GM19463 (cell line): ENCODE measurements around the gene SLC16A10.
"Not testable (repeated sequence)": the region's sequence is repeated elsewhere in the genome, so short reads cannot be mapped to it uniquely, and the experiment has no call there.

ENCODE experiments used
- ATAC-seq: cut with Tn5 transposase; IDR thresholded peaks from one replicate; pipeline ENCODE4 v1.9.1; 2021; ENCODE audit warnings: mild to moderate bottlenecking, moderate library complexity; ENCODE audit not compliant: unreplicated experiment

SLC16A10 gene

DNA sequence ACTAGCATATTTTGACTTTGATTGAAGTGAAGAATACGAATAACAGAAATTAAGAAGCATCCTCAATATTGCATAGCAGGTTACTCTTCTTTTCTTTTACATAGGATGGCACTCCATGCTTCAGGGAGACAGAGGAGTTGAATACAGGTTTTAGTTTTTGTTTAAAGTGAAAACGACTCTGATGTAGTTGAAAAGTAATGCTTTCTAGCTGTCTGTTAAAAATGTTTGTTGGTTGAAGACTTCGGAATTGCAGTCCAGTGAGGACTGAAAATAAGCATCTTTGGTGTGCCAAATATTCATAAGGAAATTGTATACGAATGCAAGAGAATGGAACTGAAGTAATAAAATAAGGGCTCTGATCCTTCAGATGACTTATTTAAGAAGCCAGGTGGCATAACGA, 618 bp upstream of the SLC16A10 start:
- ATAC-seq: no peak

DNA sequence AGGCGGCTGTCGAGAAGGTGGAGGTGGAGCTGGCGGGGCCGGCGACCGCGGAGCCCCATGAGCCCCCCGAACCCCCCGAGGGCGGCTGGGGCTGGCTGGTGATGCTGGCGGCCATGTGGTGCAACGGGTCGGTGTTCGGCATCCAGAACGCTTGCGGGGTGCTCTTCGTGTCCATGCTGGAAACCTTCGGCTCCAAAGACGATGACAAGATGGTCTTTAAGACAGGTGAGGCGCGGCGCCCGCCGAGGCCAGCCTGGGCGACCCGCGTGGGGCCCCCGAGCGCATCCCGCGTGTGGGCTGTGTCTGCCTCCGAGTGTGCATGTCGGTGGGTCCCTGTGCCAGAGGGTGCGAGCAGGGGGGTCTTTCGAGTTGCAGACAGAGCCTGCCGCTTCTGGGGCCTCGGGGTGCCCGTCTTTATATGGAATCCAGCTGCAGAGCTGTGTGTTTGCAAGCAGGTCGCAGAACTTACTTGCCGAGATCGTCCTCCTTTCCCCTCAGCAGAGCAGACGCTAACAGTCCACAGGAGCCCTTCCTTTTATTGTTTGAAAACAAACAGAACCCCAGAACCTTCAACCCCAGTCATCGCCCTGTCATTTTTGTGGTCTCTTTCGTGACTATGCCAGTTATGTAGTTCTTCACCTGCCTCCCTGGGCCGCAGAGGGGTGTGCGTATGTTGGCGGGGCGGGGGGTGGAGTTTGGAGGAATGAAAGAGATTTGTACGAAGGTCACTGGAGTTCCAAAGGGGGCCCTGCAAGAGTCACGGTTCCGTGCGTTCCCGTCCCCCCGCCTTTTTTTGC, 766 bp downstream of the SLC16A10 start:
- ATAC-seq: peak; percentile 5

GRCh38 chr6:111088668-111089003, 1.3 kb downstream of the SLC16A10 start:
- ATAC-seq: no peak

DNA sequence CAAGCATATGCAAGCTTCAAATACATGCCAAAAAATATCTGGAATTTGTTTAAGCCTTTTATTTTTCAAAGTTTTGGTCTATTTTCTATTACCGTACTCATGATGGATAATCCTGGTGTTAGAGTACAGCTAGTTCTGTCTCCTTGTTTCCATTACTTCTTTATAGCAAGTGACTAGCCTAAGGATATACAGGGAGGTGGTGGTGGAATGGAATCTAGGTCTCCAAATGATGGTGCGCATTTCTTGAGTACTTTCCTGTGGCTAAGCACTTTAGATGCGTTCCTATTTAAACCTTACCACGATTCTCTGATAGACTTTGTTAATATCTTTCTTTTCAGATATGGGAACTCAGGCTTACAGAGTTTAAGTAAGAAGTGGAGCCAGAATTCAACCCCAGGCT, 3.5 kb downstream of the SLC16A10 start:
- ATAC-seq: no peak

DNA sequence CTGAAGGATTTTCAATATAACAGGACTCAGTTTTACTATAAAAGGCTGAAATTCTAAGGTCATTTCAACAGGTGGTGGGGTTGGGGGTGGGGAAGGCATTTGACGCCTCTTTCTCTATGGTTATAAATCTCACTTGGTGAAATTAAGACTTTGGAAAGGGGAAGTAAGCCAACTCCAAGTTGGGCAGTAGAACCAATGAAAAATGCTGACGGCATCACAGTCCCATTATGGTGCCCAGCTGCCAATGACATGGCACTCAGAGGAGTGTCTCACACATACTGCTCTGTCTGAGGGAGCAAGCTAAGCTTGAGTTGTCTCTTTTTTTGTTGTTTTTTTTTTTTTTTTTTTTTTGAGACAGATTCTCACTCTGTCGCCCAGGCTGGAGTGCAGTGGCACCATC, 4.7 kb downstream of the SLC16A10 start:
- ATAC-seq: no peak

DNA sequence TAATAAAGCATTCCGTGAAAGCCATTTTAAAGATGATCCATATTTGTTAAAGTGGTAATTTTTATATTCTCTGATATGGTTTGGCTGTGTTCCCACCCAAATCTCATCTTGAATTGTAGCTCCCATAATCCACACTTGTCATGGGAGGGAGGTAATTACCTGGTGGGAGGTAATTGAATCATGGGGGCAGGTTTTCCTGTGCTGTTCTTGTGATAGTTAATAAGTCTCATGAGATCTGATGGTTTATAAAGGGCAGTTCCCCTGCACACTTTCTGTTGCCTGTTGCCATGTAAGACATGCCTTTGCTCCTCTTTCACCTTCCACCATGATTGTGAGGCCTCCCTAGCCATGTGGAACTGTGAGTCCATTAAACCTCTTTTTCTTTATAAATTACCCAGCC, 8.2 kb downstream of the SLC16A10 start:
- ATAC-seq: not testable (repeated sequence)

DNA sequence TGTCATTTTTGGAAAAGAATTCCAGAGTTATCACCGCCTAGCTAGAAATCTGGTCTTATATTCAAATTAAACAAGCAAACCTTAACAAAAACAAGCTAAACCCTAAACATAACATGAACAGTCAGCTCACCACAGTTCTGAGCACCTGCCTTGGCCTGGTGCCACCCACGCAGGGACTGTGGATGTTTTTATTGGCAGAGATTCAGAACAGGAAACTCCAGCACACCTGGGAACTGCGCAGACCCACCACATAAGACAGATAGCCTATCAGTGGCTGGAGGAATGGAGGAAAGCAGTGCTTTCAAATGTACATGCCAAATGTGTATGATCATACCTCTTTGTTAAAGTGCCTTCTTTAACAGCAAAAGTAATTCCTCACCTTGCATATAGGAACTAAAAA, 8.9 kb downstream of the SLC16A10 start:
- no peak for ATAC-seq

- no peak for ATAC-seq
These were observed 11.3 kb downstream of the SLC16A10 start for GRCh38 chr6:111098597-111098996.

DNA sequence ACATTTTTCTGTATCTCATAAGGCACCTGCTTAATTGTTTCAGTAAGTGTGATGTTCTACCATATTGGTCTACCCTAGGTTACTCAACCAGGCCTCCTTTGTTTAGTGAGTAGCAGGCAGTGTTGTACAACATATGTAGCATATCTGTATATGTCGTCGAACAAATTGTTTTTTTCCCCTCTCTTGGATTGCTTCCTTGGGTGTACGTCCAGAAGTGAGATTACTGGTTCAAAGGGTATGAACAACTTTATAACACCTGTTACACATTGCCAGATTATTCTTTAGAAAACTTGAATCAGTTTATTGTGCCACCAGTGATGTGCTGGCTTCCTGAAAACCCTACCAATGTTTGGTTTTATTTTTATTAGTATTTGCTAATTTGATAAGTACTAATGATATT, 14.7 kb downstream of the SLC16A10 start:
- no peak for ATAC-seq

GRCh38 chr6:111105578-111105977, 18.3 kb downstream of the SLC16A10 start:
- ATAC-seq: no peak

DNA sequence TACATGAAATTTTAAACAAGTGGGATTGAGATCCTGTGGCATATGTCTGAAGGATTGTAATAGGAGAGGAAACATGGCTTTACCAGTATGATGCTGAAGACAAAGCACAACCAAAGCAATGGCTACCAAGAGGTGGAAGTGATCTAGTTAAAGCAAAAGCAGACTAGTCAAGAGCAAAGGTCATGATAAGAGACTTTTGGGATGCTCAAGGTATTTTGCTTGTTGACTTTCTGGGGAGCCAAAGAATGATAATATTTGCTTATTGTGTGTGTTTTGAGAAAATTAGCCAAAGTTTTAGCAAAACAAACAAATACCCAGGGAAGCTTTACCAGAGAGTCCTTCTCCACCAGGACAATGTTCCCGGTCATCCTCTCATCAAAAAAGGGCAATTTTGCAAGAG, 20.3 kb downstream of the SLC16A10 start:
- no peak for ATAC-seq

- ATAC-seq: no peak
These were observed 22.7 kb downstream of the SLC16A10 start for GRCh38 chr6:111110036-111110435.

DNA sequence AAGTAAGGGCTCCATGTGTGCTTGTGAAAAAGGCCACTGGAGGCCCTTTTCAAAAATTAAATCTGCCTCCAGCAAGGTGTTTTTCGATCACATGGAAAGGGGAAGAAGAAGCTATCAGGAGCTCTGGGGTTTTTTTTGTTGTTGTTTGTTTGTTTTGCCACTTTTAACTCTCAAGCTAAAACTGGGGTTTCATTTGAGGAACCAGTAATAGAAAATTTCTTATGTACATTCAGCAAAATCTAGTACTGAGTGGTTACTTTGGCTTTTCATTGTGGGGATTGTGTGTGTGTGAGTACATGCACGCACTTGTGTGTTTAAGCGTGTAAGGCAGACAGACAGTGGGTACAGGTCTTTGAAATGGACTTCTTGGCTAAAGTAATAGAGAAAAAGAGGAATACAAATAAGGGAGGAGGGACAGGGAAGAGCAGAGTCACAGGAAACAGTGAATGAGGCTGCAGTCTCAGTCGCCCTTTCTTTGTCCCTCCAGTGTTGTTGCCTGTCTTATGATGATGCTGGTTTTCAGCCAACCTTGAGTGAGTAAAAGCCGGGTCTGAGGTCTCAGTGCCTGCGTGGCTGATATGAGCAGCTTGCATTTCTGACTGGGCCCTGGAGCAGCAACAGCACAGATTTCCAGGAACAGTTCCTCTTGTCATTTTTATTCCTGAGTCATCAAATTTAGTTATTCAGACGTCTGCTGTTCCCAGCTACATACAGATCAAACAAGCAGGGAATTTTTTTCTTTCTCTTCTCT, 26.2 kb downstream of the SLC16A10 start:
- peak; percentile 51 for ATAC-seq

DNA sequence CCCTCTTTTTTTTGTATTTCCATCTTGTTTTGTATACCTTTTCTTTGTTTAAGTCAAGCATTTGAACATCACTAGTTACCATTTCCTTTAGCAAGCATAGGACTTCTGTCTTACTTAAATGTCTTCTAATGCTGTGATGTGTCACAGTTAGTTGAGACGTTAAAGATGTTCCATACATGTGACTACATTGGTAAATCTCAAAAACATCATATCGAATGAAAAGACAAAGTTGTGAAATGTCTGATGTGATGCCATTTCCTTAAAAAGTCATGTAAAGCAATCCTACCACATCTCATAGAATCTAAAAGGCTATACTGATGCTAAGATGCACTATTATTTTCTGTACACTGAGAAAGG, 26.8 kb downstream of the SLC16A10 start:
- ATAC-seq: no peak

DNA sequence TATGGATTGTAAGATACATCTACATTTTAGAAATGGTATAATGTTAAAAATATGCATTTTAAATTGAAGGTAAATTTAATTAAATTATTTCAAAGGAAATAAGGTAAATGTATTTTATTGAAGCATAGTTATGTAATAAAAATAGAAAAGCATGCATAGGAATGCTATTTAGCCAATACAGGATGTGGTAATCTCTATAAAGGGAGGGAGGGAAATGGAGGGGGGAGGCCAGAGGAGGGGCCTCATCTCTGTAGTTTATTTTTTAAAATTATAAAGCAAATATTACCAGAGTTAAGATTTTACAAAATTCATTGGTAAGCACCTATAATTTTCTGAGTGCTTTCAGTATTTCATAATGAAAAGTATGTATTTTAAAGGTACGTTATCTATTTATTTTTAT, 27.2 kb downstream of the SLC16A10 start:
- ATAC-seq: no peak

DNA sequence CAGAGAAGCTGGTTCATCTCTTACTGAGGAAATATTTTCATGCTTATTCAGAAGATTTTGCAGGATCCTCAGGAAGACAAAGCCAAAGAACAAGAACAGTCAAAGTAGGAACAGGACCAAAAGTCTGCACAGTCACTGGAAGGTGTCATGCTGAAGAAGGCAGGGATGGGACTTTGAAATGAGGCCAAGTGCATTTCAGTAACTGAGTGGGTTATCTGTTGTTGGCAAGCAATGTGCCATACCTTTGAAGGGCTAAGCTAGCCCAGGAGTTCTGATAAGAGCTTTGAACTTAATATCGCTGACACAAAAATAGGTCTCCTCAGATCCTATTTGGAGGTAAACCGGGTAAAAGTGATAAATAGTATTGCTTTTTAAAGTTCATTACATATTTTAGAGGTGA, 31.5 kb downstream of the SLC16A10 start:
- ATAC-seq: no peak

DNA sequence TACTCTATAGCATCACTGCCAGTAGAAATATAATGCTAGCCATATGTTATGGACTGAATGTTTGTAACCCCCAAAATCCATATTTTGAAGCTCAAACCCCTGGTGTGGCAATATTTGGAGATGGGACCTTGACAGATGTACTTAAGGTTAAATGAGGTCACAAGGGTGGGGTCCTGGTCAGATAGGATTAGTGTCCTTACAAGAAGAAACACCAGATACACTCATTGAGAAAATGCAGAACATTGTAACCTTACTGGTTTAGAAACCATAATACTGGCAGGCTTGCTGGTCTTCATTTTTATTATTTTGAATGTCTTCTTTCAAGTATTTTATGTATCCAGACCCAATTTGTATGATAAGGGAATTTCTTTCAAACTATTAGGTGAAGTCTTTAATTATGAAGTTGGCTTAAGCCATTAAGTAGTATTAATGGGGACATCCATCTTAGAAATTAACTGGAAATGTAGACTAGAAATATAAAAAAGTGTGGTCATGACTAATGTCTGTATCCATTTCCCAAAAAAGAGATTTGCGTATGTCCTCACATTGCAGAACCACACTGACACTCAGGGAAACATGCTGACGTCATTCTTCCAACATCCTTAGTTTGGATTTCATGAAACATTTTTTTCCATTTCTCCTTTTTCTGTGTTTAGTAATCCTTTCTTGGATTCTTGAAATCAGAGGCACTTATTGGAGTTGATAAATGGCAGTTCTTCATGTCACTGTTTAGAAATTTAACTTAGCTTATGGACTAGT, 32.4 kb downstream of the SLC16A10 start:
- ATAC-seq: no peak

GRCh38 chr6:111121789-111122350, 34.6 kb downstream of the SLC16A10 start:
- ATAC-seq: no peak

DNA sequence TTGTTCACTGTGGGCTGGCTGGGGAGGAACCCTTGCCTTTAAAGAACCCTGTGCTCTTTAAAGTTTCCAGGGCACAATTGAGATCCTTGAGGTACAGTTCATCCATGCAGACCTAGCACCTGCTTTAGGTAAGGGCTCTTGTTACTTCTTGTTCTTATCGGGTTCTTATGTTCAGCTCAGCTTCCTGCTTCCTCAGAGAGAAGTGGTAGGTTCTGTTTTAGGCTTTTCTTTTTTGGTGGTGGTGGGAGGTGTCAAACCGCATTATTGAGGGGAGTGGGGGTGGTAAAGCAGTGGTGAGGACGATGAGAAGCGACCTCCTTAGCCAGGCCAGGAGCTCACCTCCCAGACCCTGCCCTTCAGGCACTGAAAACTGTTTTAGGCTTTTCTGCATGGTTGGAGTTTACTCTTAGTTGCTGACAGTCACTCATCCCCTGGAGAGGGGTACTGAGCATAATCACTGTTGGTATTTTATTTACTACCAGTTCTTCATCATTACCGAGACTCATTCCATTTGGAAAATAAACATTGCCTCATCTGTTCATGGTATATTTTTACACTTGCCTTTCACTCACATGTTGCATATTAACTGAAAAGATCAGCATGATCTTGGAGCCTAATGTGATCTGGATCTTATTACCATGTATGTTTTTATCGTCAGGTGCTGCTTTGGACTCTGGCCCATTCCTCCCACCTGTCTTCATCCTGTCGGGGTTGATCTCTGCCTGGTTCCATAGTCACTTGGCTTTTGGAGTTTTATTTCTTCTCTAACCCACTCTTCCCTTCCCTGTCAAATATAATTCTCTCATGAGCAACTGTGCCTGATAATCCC, 35.4 kb downstream of the SLC16A10 start:
- no peak for ATAC-seq

GRCh38 chr6:111124406-111124805, 37.1 kb downstream of the SLC16A10 start:
- no peak for ATAC-seq

GRCh38 chr6:111129013-111129412, 41.7 kb downstream of the SLC16A10 start:
- ATAC-seq: no peak
